Hair follicle dermal papilla cell (primary cell): ENCODE results near the gene PNMA1. TPM values are rescaled to one million over a fixed set of nuclear protein-coding genes. Genes with fewer than 3 reads are reported as not detected.

Source experiments
- small RNA-seq: library from RNA; depleted of rRNA; stranded (forward); fragments of <200 nt; gene quantifications from one replicate; pipeline ENCODE3, GENCODE V24; 2012
- total RNA-seq: library from RNA; depleted of rRNA; stranded (reverse); fragments of >200 nt; gene quantifications from 2 replicates; pipeline ENCODE4 v1.2.3, GENCODE V29; 2012

PNMA1 gene
- total RNA-seq: 32.3 and 33.8 TPM in 2 replicates

GRCh38 chr14:73713803-73714655 is at the start of gene PNMA1:
TSS of gene PNMA1 (minus strand) at chr14:73714384. CDS start at chr14:73713639, 745 bp downstream.

Small RNA genes lying within 50 kb of the gene (small RNA-seq; reads per million reads assigned to genes)
- gene MIR4505: not detected

Other genes starting within 250 kb of the PNMA1 start
- 24.3 and 26.1 TPM in 2 replicates for gene RIOX1, start 223.5 kb downstream of the PNMA1 start, total RNA-seq
- gene ACOT1, start 177.2 kb downstream of the PNMA1 start, total RNA-seq: 2.8 and 17.0 TPM in 2 replicates
- 0.24 TPM in 1 of 2 replicates, not detected in the other for gene HEATR4, start 155.4 kb downstream of the PNMA1 start, total RNA-seq
- 48.0 and 59.5 TPM in 2 replicates for gene ACOT2, start 145.2 kb downstream of the PNMA1 start, total RNA-seq
- gene ACOT4, start 122.5 kb downstream of the PNMA1 start, total RNA-seq: 0.73 and 1.5 TPM in 2 replicates
- 0.16 TPM in 1 of 2 replicates, not detected in the other for gene ACOT6, start 101.9 kb downstream of the PNMA1 start, total RNA-seq
- 6.7 and 10.6 TPM in 2 replicates for gene DNAL1, start 69.4 kb downstream of the PNMA1 start, total RNA-seq
- 4.4 and 6.0 TPM in 2 replicates for gene PTGR2, start 137.4 kb upstream of the PNMA1 start, total RNA-seq
- 75.7 and 90.2 TPM in 2 replicates for gene ZNF410, start 172.5 kb upstream of the PNMA1 start, total RNA-seq
- 6.0 and 6.3 TPM in 2 replicates for gene FAM161B, start 235.7 kb upstream of the PNMA1 start, total RNA-seq
- gene COQ6, start 235.9 kb upstream of the PNMA1 start, total RNA-seq: 13.0 and 14.7 TPM in 2 replicates